H1 (cell line): ENCODE measurements around the gene SPATS2L. TPM values are rescaled to one million over a fixed set of nuclear protein-coding genes. Genes with fewer than 3 reads are reported as not detected.

ENCODE experiments used
- CTCF ChIA-PET: fragments of 300-600 bp; sonication (Branson Sonifier 250); formaldehyde crosslinking; loops from one replicate; lab custom pipeline; 2021; ENCODE audit not compliant: partially characterized antibody; lab: Charles Lee
- POLR2A ChIA-PET: fragments of 300-600 bp; sonication (Branson Sonifier 250); formaldehyde crosslinking; loops from one replicate; lab custom pipeline; 2021; ENCODE audit warnings: inconsistent platforms; ENCODE audit not compliant: partially characterized antibody; lab: Charles Lee
- DNase-seq, 2 experiments: peaks; one replicate each; pipeline versions ENCODE4 v3.0.0 to v3.0.0-alpha.2; 2010 to 2022; ENCODE audit warnings: low spot score in 2 of 2, low read depth in 1 of 2, mixed read lengths in 1 of 2
- FAIRE-seq: peaks from 2 replicates; lab custom pipeline; 2011; peaks lifted over from hg19 to GRCh38; lab: Jason Lieb, UNC
- H2AFZ ChIP-seq: 2 replicates; pipeline ENCODE4 v1.8.1; 2012; ENCODE audit warnings: low read length, inconsistent platforms
- H2AK5ac ChIP-seq: 2 replicates; pipeline ENCODE4 v1.6.1; 2013; ENCODE audit warnings: low read depth, low read length
- H2BK120ac ChIP-seq: replicated peaks from 2 replicates; pipeline ENCODE3; 2013; ENCODE audit warnings: low read depth, low read length, inconsistent platforms
- H2BK12ac ChIP-seq: 2 replicates; pipeline ENCODE4 v1.6.1; 2013; ENCODE audit warnings: low read depth, low read length
- H2BK15ac ChIP-seq: 2 replicates; pipeline ENCODE4 v1.6.1; 2013; ENCODE audit warnings: low read length
- H2BK20ac ChIP-seq: 2 replicates; pipeline ENCODE4 v1.6.1; 2013; ENCODE audit warnings: low read length
- H2BK5ac ChIP-seq: 2 replicates; pipeline ENCODE4 v1.6.1; 2013; ENCODE audit warnings: low read depth, low read length
- H3K14ac ChIP-seq: 2 replicates; pipeline ENCODE4 v1.6.1; 2013; ENCODE audit warnings: inconsistent platforms; ENCODE audit not compliant: insufficient read length
- H3K18ac ChIP-seq: 2 replicates; pipeline ENCODE4 v1.6.1; 2013; ENCODE audit warnings: low read length; ENCODE audit errors: extremely low read depth
- H3K23ac ChIP-seq: 2 replicates; pipeline ENCODE4 v1.6.1; 2013; ENCODE audit warnings: inconsistent platforms; ENCODE audit not compliant: insufficient read length
- H3K23me2 ChIP-seq: 2 replicates; pipeline ENCODE4 v1.6.1; 2013; ENCODE audit warnings: low read depth, low read length
- H3K27ac ChIP-seq: 2 replicates; pipeline ENCODE4 v1.6.1; 2011; ENCODE audit warnings: low read depth, low read length, inconsistent platforms
- H3K27me3 ChIP-seq, 4 experiments: replicated peaks in 1 of 4; 1 replicate in 1 of 4; 2 replicates in 3 of 4; pipeline versions ENCODE4 v1.6.1 to v1.8.1; 2011 to 2013; ENCODE audit warnings: low read length in 3 of 4, mild to moderate bottlenecking in 3 of 4, inconsistent platforms in 2 of 4, mixed read lengths in 2 of 4, moderate library complexity in 1 of 4; ENCODE audit not compliant: control insufficient read depth in 3 of 4, insufficient read depth in 3 of 4; ENCODE audit errors: extremely low read depth in 1 of 4
- H3K36me3 ChIP-seq, 4 experiments: 2 replicates each; pipeline versions ENCODE4 v1.6.1 to v1.8.1; 2011 to 2013; ENCODE audit warnings: mild to moderate bottlenecking in 4 of 4, low read length in 3 of 4, moderate library complexity in 2 of 4, control low read depth in 1 of 4, inconsistent platforms in 1 of 4; ENCODE audit not compliant: insufficient read depth in 4 of 4, control insufficient read depth in 2 of 4
- H3K4ac ChIP-seq: replicated peaks from 2 replicates; pipeline ENCODE3; 2013; ENCODE audit warnings: low read length, low read depth, mixed read lengths, inconsistent platforms; ENCODE audit not compliant: insufficient read length
- H3K4me1 ChIP-seq, 4 experiments: replicated peaks in 1 of 4; 1 replicate in 1 of 4; 2 replicates in 3 of 4; pipeline versions ENCODE4 v1.6.1 to v1.8.1; 2011 to 2013; ENCODE audit warnings: low read length in 3 of 4, inconsistent platforms in 2 of 4, mixed read lengths in 1 of 4; ENCODE audit not compliant: insufficient read depth in 4 of 4, control insufficient read depth in 3 of 4
- H3K4me2 ChIP-seq, 2 experiments: 2 replicates each; pipeline versions ENCODE4 v1.6.1 to v1.8.1; 2011 to 2013; ENCODE audit warnings: low read depth in 2 of 2, low read length in 2 of 2, control low read depth in 1 of 2, inconsistent platforms in 1 of 2, mild to moderate bottlenecking in 1 of 2; ENCODE audit not compliant: insufficient read depth in 1 of 2
- H3K4me3 ChIP-seq, 4 experiments: fragments of 200-600, 300-600 bp in 1 of 4; sonication (generic), shearing (Covaris generic), sonication (Bioruptor Twin) in 1 of 4; 2 replicates each; pipeline versions ENCODE4 v1.5.1 to v1.8.1; 2011 to 2016; ENCODE audit warnings: low read length in 4 of 4, low read depth in 3 of 4, control low read depth in 2 of 4, inconsistent platforms in 2 of 4, mild to moderate bottlenecking in 2 of 4, mixed read lengths in 1 of 4, moderate library complexity in 1 of 4; ENCODE audit not compliant: insufficient read depth in 2 of 4; ENCODE audit errors: extremely low read depth in 1 of 4
- H3K56ac ChIP-seq: replicated peaks from 2 replicates; pipeline ENCODE3; 2013; ENCODE audit warnings: low read depth, mild to moderate bottlenecking, mixed read lengths, low read length, inconsistent platforms; ENCODE audit not compliant: insufficient read length
- H3K79me1 ChIP-seq: 2 replicates; pipeline ENCODE4 v1.6.1; 2013; ENCODE audit warnings: low read depth, low read length, control low read depth
- H3K79me2 ChIP-seq, 2 experiments: 2 replicates each; pipeline versions ENCODE4 v1.6.1 to v1.8.1; 2012 to 2013; ENCODE audit warnings: low read length in 2 of 2, mild to moderate bottlenecking in 2 of 2, inconsistent platforms in 1 of 2; ENCODE audit not compliant: insufficient read depth in 2 of 2, control insufficient read depth in 1 of 2
- H3K9ac ChIP-seq, 4 experiments: replicated peaks in 1 of 4; 1 replicate in 1 of 4; 2 replicates in 3 of 4; pipeline versions ENCODE4 v1.6.1 to v1.8.1; 2011 to 2013; ENCODE audit warnings: low read depth in 3 of 4, low read length in 3 of 4, control low read depth in 2 of 4, mild to moderate bottlenecking in 2 of 4, moderate library complexity in 2 of 4, inconsistent platforms in 1 of 4; ENCODE audit errors: extremely low read depth in 1 of 4
- H3K9me3 ChIP-seq, 2 experiments: 2 replicates each; pipeline versions ENCODE4 v1.6.1 to v1.8.1; 2012 to 2013; ENCODE audit warnings: mild to moderate bottlenecking in 2 of 2, moderate library complexity in 2 of 2, control low read depth in 1 of 2, inconsistent platforms in 1 of 2, low read depth in 1 of 2, low read length in 1 of 2, mixed read lengths in 1 of 2; ENCODE audit not compliant: insufficient read depth in 2 of 2
- H4K20me1 ChIP-seq, 2 experiments: replicated peaks in 1 of 2; 2 replicates each; pipeline versions ENCODE3 to v1.8.1; 2011 to 2013; ENCODE audit warnings: inconsistent platforms in 2 of 2, low read length in 2 of 2, mild to moderate bottlenecking in 1 of 2; ENCODE audit not compliant: insufficient read depth in 2 of 2, control insufficient read depth in 1 of 2
- H4K5ac ChIP-seq: 2 replicates; pipeline ENCODE4 v1.6.1; 2013; ENCODE audit warnings: low read length, low read depth, mixed read lengths, inconsistent platforms; ENCODE audit not compliant: insufficient read length
- H4K8ac ChIP-seq: 2 replicates; pipeline ENCODE4 v1.8.0; 2013; ENCODE audit warnings: mild to moderate bottlenecking, moderate library complexity, low read length, inconsistent platforms; ENCODE audit not compliant: insufficient read depth; ENCODE audit errors: extremely low read depth
- H4K91ac ChIP-seq: replicated peaks from 2 replicates; pipeline ENCODE3; 2013; ENCODE audit warnings: low read length, mixed read lengths, inconsistent platforms; ENCODE audit not compliant: insufficient read length
- CBX5 ChIP-seq: fragments of 300-800, 300-1000 bp; sonication (generic); IDR thresholded peaks from 2 replicates; pipeline ENCODE4 v1.7.1; 2016; ENCODE audit warnings: antibody characterized with exemption, low read length, low read depth
- JUND ChIP-seq: IDR thresholded peaks from 2 replicates; pipeline ENCODE4 v1.6.1; 2011; ENCODE audit warnings: mild to moderate bottlenecking, improper control_type of control experiment, low read length
- KDM1A ChIP-seq: fragments of 200-600, 300-600 bp; sonication (generic); IDR thresholded peaks from 2 replicates; pipeline ENCODE4 v1.7.1; 2016; ENCODE audit warnings: mild to moderate bottlenecking, low read length, borderline replicate concordance
- SIRT6 ChIP-seq: IDR thresholded peaks from one replicate; pipeline ENCODE4 v1.7.1; 2012; ENCODE audit warnings: low read length, inconsistent platforms
- TBP ChIP-seq: IDR thresholded peaks from 2 replicates; pipeline ENCODE4 v1.6.1; 2011; ENCODE audit warnings: low read depth, low read length, improper control_type of control experiment
- WGBS, 2 experiments: shearing (Covaris generic) in 1 of 2; methylation state at CpG; one replicate each; pipeline versions ENCODE4 v1.1.6 to v1.1.7; 2013 to 2015; ENCODE audit warnings: low lambda C conversion rate in 2 of 2, mixed read lengths in 2 of 2, inconsistent platforms in 1 of 2, low coverage in 1 of 2, missing lambda C conversion rate in 1 of 2; ENCODE audit not compliant: insufficient replicate concordance in 2 of 2, insufficient coverage in 1 of 2, insufficient read length in 1 of 2; ENCODE audit errors: extremely low coverage in 1 of 2, missing lambda C conversion rate in 1 of 2; 5-methylcytosine and 5-hydroxymethylcytosine counted together
- polyA plus RNA-seq, 7 experiments: library from polyadenylated mRNA; depleted of rRNA in 3 of 7; stranded (reverse) in 5 of 7; unstranded in 2 of 7; fragments of >200 nt in 5 of 7; fragments of 200-250 nt in 2 of 7; gene quantifications; 1 replicate in 5 of 7; 2 replicates in 1 of 7; 4 replicates in 1 of 7; pipeline versions ENCODE4 v1.2.1 to v1.2.3, GENCODE V29; 2011 to 2013; ENCODE audit warnings: missing spikeins in 2 of 7, mixed read lengths in 2 of 7
- total RNA-seq: library from RNA; stranded (reverse); fragmentation: NEBNext Ultra II Directional; extraction: Animal tissue kit (Norgen Biotek cat#: 25700); gene quantifications from 2 replicates; pipeline ENCODE4 v1.2.1, GENCODE V29; 2021

The SPATS2L gene
- total and polyA plus RNA-seq, 2 of the 8 experiments (the other 6 are each of a cell fraction or from before 2014, with no cell fraction given): 67.3 to 189 TPM

DNA sequence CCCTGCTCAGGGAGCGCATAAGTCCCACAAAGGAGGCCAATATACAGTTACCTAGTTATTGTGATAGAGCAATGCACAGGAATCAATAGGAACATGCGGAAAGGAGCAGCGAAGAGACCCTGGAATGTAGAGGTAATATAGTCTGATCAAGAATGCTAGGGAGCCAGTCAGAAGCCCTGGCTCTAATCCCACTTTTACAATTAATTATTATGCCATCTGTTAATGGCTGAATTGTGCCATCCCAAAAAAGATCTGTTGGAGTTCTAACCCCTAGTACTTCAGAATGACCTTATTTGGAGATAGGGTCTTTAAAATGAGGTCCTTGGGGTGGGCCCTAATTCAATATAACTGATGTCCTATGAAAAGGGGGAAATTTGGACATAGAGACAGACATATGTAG is 7.7 kb upstream of the SPATS2L start:
- H4K91ac ChIP-seq: no peak overlapping the region
- H2BK15ac ChIP-seq: no peak overlapping the region
- H3K36me3 ChIP-seq: no peaks in the 10 kb centered on the region
- no peak overlapping the region for H3K18ac ChIP-seq
- H2AFZ ChIP-seq: no peak overlapping the region
- H3K79me2 ChIP-seq: no peaks in the 10 kb centered on the region
- no peak overlapping the region for H3K4ac ChIP-seq
- H3K4me1 ChIP-seq: no peaks in the 10 kb centered on the region
- POLR2A ChIA-PET: no interaction called here
- no peak overlapping the region for H3K23ac ChIP-seq
- CTCF ChIA-PET: interaction anchor here (0.6 to 1.5 kb wide), 4 partner anchors 8 to 219 kb away, joined by 3 read pairs; no protein-coding TSS in a partner anchor
- H2BK12ac ChIP-seq: no peak overlapping the region
- H2AK5ac ChIP-seq: no peak overlapping the region
- FAIRE-seq (no peak), DNase-seq (no peak)
- no peak overlapping the region for H2BK20ac ChIP-seq
- H3K27me3 ChIP-seq: peaks cover 0 to 3% (median 0%) of the 10 kb centered on the region in 4 experiments; a peak in 2 of 7 replicates
- H3K27ac ChIP-seq: no peak overlapping the region
- WGBS, 2 experiments: 90% methylated on average over 3 of the region's 3 CpGs; no CpG with 5 or more reads in 1 of the 2 experiments
- H3K9me3 ChIP-seq: no peaks in the 10 kb centered on the region
- no peak overlapping the region for H3K9ac ChIP-seq
- no peak overlapping the region for H2BK120ac ChIP-seq
- no peak overlapping the region for H3K4me3 ChIP-seq
- no peaks in the 10 kb centered on the region for H3K79me1 ChIP-seq
- H3K14ac ChIP-seq: no peak overlapping the region
- no peak overlapping the region for H3K56ac ChIP-seq
- no peak overlapping the region for H3K4me2 ChIP-seq
- no peaks in the 10 kb centered on the region for H4K20me1 ChIP-seq
- H3K23me2 ChIP-seq: no peaks in the 10 kb centered on the region
- no peak overlapping the region for H2BK5ac ChIP-seq
- H4K5ac ChIP-seq: no peak overlapping the region
- H4K8ac ChIP-seq: no peak overlapping the region
- no peak for TF ChIP-seq JUND
- TF ChIP-seq CBX5: no peak
- TF ChIP-seq TBP: no peak
- TF ChIP-seq SIRT6: no peak
- TF ChIP-seq KDM1A: no peak
